GF-D8 (cell line): ENCODE data around the gene PLEKHA6.
A peak's percentile ranks its signal among the peaks of the same experiment; 100 is the strongest.

Experiments
- DNase-seq: peaks from one replicate; lab custom pipeline; 2025; lab: John Stamatoyannopoulos, UW

PLEKHA6 gene

DNA sequence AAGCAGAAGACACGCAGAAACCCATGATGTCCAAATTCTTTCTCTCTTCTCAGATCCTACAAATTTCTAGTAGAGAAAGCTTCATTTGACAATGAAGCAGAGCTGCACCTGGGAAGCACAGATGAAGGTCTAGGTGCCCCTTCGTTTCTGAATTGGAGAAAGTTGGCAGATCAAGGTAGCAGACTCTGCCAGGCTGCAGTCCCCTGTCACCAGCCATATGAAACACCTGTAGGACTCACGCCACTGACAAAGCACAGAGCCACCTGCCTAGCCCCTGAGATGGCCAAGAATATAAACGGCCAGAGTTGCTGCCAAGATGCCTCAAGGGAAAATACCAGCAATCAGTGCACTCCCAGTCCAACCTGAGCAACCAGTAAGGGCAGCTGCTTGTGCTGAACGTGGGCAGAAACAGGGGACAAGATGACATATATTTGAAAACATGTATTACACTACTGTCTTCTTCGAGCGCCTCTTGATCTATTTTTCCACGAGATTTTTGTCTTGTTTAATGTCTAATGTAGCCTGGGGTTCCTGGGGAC, 20.6 kb upstream of the PLEKHA6 start:
- no peak for DNase-seq

DNA sequence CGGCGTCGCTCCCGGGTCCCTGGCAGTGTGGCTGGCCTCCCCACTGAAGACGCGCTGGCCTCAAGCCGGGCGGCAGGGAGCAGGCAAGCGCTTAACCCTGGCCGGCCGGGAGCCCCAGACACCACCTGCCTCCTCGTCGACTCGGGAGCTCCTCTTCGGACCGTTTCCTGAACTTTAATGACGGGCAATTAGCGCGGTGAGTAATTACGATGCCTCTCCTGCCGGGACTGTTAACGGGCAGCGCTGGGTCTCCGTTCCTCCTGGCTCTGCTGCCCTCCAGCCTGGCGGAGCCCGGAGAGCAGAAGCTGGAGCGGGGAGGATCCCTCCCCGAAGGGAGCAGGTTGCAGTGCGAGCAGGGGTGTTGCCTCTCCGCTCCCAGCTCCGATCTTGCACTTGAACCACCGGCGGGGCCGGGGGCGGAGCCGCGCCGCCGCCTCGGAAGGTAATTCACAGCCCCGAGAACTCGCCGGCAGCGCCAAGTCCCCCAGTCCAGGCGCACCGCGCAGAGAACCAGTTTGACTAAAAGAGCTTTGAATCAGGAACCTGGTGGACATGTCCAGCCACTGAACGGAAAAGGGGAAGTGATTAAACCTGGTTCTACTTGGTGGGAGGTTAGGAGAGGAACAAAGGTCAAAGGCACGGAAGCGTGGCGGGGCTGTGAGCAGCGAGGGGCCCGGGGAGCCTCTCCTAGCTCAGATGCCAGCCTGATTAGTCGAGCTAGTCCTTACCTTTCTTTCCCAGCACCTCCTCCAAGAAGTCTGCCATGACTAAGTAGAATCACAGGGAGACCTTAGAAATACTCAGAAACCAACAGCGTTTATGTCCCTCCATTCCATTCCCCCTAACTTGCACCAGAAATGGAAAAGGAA, 18.3 kb upstream of the PLEKHA6 start:
- DNase-seq: peak; percentile 46

- DNase-seq: no peak
Measured at GRCh38 chr1:204376919-204377799, 17.4 kb upstream of the PLEKHA6 start.

GRCh38 chr1:204376465-204376864, 16.7 kb upstream of the PLEKHA6 start:
- no peak for DNase-seq

- DNase-seq: no peak
Measured at GRCh38 chr1:204373911-204374310, 14.2 kb upstream of the PLEKHA6 start.

- no peak for DNase-seq
Measured at GRCh38 chr1:204370176-204370575, 10.4 kb upstream of the PLEKHA6 start.

- DNase-seq: no peak
Measured at GRCh38 chr1:204368996-204369726, 9.4 kb upstream of the PLEKHA6 start.

DNA sequence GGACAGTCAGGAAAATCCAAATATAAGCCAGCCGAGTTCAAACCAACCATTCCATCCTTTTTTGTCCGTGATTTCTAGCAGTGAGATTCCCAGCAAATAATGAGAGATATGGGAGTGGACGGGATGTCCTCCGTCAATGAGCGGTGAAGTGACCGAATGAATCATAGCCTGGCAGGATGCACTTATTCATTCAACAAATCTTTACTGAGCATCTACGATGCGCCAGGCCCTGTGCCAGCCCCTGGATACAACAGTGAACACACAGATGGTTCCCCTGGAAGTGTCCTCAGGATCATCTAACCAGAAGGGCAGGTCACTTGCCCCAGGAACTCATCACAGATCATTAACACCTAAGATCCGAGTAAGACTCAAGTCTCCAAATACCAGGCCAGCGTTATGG, 8.2 kb upstream of the PLEKHA6 start:
- no peak for DNase-seq

- DNase-seq: no peak
Measured at GRCh38 chr1:204367193-204367858, 7.6 kb upstream of the PLEKHA6 start.

DNA sequence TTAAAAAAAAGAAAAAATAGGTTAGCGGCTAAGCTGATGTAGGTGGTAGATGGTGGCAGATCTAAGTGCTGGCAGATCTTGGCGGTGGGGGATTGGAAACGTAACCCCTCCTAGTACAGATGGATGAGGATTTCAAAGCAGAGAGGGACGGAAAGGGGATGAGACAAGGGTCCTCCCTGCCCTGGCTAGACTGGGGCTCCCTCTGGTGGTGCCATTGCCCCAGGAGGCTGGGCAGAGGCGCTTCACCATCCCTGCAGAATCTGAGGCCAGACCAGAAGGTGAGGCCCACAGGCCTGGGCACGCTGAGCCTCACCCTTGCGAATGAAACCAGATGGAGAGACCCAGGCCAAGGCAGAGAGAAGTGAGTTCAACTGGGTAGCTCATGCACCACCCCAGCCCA, 7.0 kb upstream of the PLEKHA6 start:
- no peak for DNase-seq

DNA sequence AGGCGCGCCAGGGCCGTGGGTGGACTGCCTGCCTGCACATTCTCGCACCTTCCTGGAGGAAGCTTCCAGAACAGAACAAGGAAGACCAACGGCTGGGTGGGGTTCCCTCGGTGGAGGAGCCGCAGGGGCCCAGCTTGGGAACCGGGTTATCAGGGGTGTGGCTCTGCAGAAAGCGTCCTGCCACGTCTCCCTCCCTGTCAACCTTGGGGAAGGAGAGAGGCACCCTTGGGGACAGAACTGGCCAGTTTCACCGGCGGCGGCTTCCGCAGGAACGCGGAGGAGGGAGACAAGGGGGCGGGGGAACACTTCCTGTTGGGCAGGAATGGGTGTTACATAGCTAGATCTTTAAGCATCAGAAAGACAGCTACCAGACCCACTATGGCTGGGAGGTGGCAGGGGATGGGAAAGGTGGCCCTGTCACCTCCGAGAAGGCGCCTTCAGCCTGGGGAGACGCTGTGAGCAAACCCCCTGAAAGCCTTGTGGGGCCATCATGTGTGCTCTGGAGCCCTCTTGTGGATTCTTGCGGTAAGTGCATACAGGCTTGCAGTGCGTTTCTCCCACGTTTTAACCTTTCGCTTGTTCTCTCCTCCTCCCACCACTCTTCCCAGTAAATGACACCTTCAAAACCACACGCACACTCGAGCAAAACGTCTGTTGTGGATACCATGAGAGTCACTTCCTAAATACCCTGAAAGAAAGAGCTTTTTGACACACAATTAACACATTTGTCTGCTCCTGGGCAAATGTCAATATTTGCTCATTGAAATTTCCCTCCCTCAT, 3.8 kb upstream of the PLEKHA6 start:
- peak; percentile 31 for DNase-seq

- DNase-seq: no peak
Measured at GRCh38 chr1:204362984-204363334, 3.2 kb upstream of the PLEKHA6 start.

DNA sequence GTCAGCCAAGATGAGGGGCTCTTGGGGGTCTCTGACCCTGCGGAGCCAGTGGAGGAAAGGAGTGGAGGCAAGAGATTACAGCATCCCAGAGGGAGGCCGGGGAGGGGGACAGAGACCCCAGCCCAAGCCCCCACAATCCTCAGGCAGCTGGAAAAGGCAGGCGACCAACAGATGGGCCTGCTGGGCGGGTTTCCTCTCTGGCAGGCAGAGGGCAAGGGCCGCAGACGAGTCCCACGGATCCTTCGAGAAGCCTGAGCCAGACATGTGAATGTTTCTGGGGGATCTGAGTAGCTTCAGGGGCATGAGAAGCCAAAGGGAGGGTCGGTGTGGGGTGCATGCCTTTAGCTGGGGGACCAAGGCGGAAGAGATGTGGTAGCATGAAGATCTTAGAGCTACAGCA, 2.1 kb upstream of the PLEKHA6 start:
- no peak for DNase-seq

DNA sequence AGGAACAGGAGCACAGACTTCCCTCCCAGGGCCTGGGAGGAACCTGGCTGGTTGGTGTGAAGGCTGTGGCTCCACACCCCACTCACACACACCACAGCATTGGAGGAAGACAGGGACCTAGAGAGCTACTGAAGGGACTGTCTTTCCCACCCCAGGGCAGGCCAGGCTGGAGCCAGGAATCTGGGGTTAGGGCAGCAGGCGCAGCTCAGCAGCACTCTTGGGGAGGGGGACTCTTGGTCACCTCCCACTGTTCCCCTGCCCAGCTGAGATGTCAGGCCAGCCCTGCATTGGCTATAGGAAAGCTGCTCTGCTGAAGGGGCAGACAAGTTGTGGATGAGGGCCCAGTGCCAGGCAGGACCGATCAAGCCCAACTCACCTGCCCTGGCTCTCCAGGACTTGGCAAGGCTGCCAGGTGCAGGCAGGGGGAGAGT, 1.6 kb upstream of the PLEKHA6 start:
- no peak for DNase-seq

DNA sequence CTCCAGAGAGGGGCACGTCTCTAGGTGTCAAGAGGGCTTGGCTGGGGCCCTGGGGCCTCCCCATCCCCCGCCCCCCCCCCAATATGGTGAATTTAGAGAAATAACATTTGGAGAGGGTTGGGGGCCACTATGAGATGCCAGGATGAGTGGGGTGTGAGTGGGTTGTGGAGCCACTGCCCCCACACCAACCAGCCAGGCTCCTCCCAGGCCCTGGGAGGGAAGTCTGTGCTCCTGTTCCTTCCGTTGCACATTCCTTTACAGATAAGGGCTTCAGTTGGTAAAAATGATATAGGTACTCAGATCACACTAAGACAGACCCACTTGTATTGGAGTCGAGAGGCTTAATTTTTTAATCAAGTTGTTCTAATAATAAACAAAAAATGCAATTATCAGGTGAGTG, 585 bp upstream of the PLEKHA6 start:
- no peak for DNase-seq

DNA sequence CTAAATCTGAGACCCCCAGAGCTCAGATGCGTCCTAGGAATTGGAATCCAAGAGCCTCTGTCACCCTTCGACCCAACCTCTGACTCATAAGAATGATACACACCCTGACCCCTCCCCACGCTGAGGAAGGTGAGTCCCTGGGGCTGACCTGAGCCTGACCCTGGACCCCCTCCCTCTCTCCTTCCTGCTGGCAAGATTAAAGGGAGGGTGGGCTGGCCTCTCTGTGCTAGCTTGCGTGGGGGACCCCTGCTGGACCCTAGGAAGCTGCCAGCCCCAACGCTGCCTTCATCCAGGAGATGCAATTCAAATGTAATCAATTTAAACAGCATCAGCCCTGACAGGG, 627 bp downstream of the PLEKHA6 start:
- DNase-seq: no peak

GRCh38 chr1:204358605-204359004, 1.1 kb downstream of the PLEKHA6 start:
- no peak for DNase-seq

GRCh38 chr1:204357551-204358490, 1.9 kb downstream of the PLEKHA6 start:
- no peak for DNase-seq

DNA sequence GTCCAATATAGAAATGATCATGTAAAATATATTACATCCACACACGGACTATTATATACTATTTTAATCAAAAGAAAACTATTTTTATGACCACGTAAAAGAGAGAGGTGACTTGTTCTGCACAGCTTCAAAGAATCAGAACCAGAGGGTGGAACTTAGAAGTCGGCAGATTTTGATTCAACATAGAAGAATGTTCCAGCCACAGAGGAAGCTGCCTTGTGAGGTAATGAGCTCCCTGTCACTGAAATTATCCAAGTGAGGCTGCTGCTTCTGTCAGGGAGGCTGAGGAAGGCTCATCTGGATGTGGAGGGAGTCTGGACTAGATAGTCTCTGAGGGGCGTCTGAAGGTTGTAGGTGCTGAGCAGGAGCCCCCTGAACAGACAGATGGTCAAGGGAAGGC, 2.7 kb downstream of the PLEKHA6 start:
- DNase-seq: no peak

GRCh38 chr1:204355913-204356312, 3.8 kb downstream of the PLEKHA6 start:
- DNase-seq: no peak
